ENCODE results near the gene ATRN.

DNA sequence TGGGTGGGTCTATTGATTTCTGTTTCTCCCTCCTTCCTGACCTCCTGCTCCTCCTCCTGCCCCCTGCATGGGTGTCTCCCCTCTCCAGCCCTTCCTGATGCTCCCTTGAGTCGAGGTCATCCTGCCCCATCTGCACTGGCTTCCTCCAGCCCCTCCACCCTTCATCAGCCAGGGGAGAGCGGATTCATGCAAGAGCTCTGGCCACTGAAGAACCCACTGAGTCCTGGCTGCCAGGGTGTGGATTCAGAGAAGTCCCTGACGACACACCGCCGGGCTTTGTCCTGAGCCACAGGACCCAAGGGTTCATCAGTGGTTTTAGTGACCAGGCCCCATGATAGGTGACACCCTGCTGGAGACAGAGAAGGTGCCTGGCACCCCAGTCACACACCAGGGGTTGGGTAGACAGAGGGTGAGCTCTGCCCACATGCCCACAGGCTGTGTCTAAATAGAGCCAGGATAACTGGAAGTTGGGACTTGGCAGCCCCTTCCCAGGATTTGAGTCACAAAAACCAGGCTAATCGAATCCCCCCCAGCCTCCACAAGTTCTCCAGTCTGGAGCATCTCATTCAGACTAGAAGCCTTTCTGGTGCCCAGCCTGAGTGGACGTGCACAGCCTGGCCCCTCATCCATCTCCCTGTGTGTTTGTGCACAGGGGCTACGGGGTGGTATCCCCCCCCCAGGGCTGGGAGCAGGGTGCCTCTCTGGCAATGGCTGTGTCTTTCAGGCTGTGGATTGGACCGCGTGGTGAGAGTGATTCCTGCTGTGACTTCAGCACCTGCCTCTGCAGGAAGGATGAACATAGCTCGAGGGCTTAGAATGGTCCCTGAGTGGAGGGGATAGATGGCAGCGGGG, 191.2 kb downstream of the ATRN start:
- TF ChIP-seq, protein P1, sequence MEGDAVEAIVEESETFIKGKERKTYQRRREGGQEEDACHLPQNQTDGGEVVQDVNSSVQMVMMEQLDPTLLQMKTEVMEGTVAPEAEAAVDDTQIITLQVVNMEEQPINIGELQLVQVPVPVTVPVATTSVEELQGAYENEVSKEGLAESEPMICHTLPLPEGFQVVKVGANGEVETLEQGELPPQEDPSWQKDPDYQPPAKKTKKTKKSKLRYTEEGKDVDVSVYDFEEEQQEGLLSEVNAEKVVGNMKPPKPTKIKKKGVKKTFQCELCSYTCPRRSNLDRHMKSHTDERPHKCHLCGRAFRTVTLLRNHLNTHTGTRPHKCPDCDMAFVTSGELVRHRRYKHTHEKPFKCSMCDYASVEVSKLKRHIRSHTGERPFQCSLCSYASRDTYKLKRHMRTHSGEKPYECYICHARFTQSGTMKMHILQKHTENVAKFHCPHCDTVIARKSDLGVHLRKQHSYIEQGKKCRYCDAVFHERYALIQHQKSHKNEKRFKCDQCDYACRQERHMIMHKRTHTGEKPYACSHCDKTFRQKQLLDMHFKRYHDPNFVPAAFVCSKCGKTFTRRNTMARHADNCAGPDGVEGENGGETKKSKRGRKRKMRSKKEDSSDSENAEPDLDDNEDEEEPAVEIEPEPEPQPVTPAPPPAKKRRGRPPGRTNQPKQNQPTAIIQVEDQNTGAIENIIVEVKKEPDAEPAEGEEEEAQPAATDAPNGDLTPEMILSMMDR (IDR thresholded peaks at IDR 0.05) = no peak
- no peak for TF ChIP-seq POLR2A (IDR thresholded peaks at IDR 0.05)

Measured in right lobe of liver (tissue), 4 donors.